Psoas muscle (tissue), 8 donors: ENCODE data around the gene RAPGEF4. TPM values are rescaled to one million over a fixed set of nuclear protein-coding genes. Genes with fewer than 3 reads are reported as not detected.

Source experiments
- ATAC-seq, 4 donors: fragments of 200-7000 bp; cut with Tn5 transposase; one replicate each; pipeline ENCODE4 v1.9.1; 2020; ENCODE audit warnings: moderate library complexity in 3 of 4, mild to moderate bottlenecking in 2 of 4
- DNase-seq, 2 donors: peaks; one replicate each; pipeline ENCODE4 v3.0.0-alpha.2; 2020
- H3K27ac ChIP-seq: fragments of 200-600 bp; one replicate; pipeline ENCODE4 v1.8.0; 2022
- H3K27me3 ChIP-seq, 3 donors: fragments of 200-600 bp in 1 of 3; one replicate each; pipeline versions ENCODE4 v1.6.1 to v1.8.0; 2013 to 2022; ENCODE audit warnings: low read length in 2 of 3, mild to moderate bottlenecking in 2 of 3, moderate library complexity in 1 of 3; ENCODE audit not compliant: insufficient read depth in 3 of 3
- H3K36me3 ChIP-seq, 2 donors: fragments of 200-600 bp in 1 of 2; one replicate each; pipeline versions ENCODE4 v1.6.1 to v1.8.0; 2013 to 2022; ENCODE audit warnings: low read depth in 1 of 2, mild to moderate bottlenecking in 1 of 2, moderate library complexity in 1 of 2; ENCODE audit not compliant: insufficient read depth in 1 of 2
- H3K4me1 ChIP-seq: fragments of 200-600 bp; one replicate; pipeline ENCODE4 v1.8.0; 2022
- H3K4me3 ChIP-seq: fragments of 200-600 bp; one replicate; pipeline ENCODE4 v1.8.0; 2022; ENCODE audit warnings: mild to moderate bottlenecking
- H3K9me3 ChIP-seq: fragments of 200-600 bp; one replicate; pipeline ENCODE4 v1.8.0; 2022
- WGBS, 3 donors: extraction: QIAGEN DNeasy Blood & Tissue Kit; methylation state at CpG; one replicate each; pipeline versions ENCODE4 v1.1.6 to v1.1.7; 2013; 5-methylcytosine and 5-hydroxymethylcytosine counted together
- intact Hi-C, 2 donors: fragments of 100-400 bp; cut with DNase I; formaldehyde crosslinking; loops; one replicate each; pipeline versions ENCODE4 v1.11.0 to v1.14.2; 2022
- polyA plus RNA-seq, 3 donors: library from polyadenylated mRNA; stranded (reverse); fragments of 200-250 nt; gene quantifications; one replicate each; pipeline ENCODE4 v1.2.3, GENCODE V29; 2013
- total RNA-seq, 4 donors: library from RNA; stranded (reverse); fragmentation: NEBNext Ultra II Directional in 2 of 4; extraction: Animal tissue kit (Norgen Biotek cat#: 25700) in 2 of 4; gene quantifications; one replicate each; pipeline versions ENCODE4 v1.2.1 to v1.2.4, GENCODE V29; 2021 to 2023
- TF ChIP-seq, protein P1 (sequence below): fragments of 200-600 bp; IDR thresholded peaks from one replicate; pipeline ENCODE4 v1.8.0; 2022; ENCODE audit warnings: antibody characterized with exemption
- donor health status: healthy with polysubstance abuse.
- donor health status: DM: no; HTN: no; CAD: no; lungs with moderate emphysema.
- donor health status: Bipolar disorder and iron deficiency.
- donor health status: healthy.
- donor health status: DM: yes; HTN: yes; CAD: no.
- donor health status: DM: no; HTN: no; CAD: no.
- donor health status: DM: no; HTN: no; CAD: no.
- donor health status: DM: yes; HTN: yes; CAD: no.

RAPGEF4 gene
- total and polyA plus RNA-seq, 7 donors, result 0.61 to 2.0 (median 0.92) TPM

GRCh38 chr2:172848519-172848918 is 112.9 kb downstream of the RAPGEF4 start:
- no peaks in the 10 kb centered on the region for H3K36me3 ChIP-seq
- H3K4me3 ChIP-seq, result no peak overlapping the region
- no peaks in the 10 kb centered on the region for H3K9me3 ChIP-seq
- TF ChIP-seq, protein P1, sequence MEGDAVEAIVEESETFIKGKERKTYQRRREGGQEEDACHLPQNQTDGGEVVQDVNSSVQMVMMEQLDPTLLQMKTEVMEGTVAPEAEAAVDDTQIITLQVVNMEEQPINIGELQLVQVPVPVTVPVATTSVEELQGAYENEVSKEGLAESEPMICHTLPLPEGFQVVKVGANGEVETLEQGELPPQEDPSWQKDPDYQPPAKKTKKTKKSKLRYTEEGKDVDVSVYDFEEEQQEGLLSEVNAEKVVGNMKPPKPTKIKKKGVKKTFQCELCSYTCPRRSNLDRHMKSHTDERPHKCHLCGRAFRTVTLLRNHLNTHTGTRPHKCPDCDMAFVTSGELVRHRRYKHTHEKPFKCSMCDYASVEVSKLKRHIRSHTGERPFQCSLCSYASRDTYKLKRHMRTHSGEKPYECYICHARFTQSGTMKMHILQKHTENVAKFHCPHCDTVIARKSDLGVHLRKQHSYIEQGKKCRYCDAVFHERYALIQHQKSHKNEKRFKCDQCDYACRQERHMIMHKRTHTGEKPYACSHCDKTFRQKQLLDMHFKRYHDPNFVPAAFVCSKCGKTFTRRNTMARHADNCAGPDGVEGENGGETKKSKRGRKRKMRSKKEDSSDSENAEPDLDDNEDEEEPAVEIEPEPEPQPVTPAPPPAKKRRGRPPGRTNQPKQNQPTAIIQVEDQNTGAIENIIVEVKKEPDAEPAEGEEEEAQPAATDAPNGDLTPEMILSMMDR, result no peak
- intact Hi-C loops, result no loop called here
- no peaks in the 10 kb centered on the region for H3K27me3 ChIP-seq
- no peak overlapping the region for H3K27ac ChIP-seq
- no peaks in the 10 kb centered on the region for H3K4me1 ChIP-seq
- no peak for DNase-seq
- WGBS, 3 donors, result 65 to 76% (median 74%) methylated on average over 2 of the region's 2 CpGs
- no peak for ATAC-seq

- Histone ChIP-seq H3K27me3 (no peaks in the 10 kb centered on the region), H3K27ac (no peak overlapping the region), H3K36me3 (no peaks in the 10 kb centered on the region), H3K4me1 (no peaks in the 10 kb centered on the region), H3K9me3 (no peaks in the 10 kb centered on the region), H3K4me3 (no peak overlapping the region)
- 69 to 76% (median 71%) methylated on average over 4 of the region's 4 CpGs for WGBS, 3 donors
- ATAC-seq, result no peak
- no peak for DNase-seq
- TF ChIP-seq, protein P1, result no peak
- intact Hi-C loops, result no loop called here
Observed at GRCh38 chr2:172849519-172850217, 114.0 kb downstream of the RAPGEF4 start.

GRCh38 chr2:172855588-172855987 is 119.9 kb downstream of the RAPGEF4 start:
- Histone ChIP-seq H3K36me3 (no peaks in the 10 kb centered on the region), H3K9me3 (no peaks in the 10 kb centered on the region), H3K27me3 (no peaks in the 10 kb centered on the region), H3K27ac (no peak overlapping the region), H3K4me1 (no peaks in the 10 kb centered on the region), H3K4me3 (no peak overlapping the region)
- no peak for ATAC-seq
- intact Hi-C loops, result no loop called here
- DNase-seq, result no peak
- TF ChIP-seq, protein P1, result no peak

- intact Hi-C loops, result no loop called here
- ATAC-seq (no peak), DNase-seq (no peak)
- peaks cover 0 to 3% (median 0%) of the 10 kb centered on the region in 3 donors for H3K27me3 ChIP-seq
- H3K36me3 ChIP-seq, result no peaks in the 10 kb centered on the region
- peaks cover 3% of the 10 kb centered on the region for H3K4me1 ChIP-seq
- H3K27ac ChIP-seq, result no peak overlapping the region
- 96 to 100% (median 96%) methylated on average over 2 of the region's 2 CpGs for WGBS, 3 donors
- TF ChIP-seq, protein P1, result no peak
- H3K4me3 ChIP-seq, result no peak overlapping the region
- H3K9me3 ChIP-seq, result no peaks in the 10 kb centered on the region
Observed at GRCh38 chr2:172856606-172857005, 121.0 kb downstream of the RAPGEF4 start.

- TF ChIP-seq, protein P1, result no peak
- Histone ChIP-seq H3K27ac (no peak overlapping the region), H3K9me3 (no peaks in the 10 kb centered on the region), H3K27me3 (peaks cover 0 to 3% (median 0%) of the 10 kb centered on the region in 3 donors), H3K36me3 (no peaks in the 10 kb centered on the region), H3K4me1 (peaks cover 4% of the 10 kb centered on the region), H3K4me3 (no peak overlapping the region)
- no peak for ATAC-seq
- 78 to 90% (median 83%) methylated on average over 1 of the region's 1 CpG for WGBS, 3 donors
- intact Hi-C loops, result no loop called here
- DNase-seq, result no peak
Observed at GRCh38 chr2:172858473-172858745, 122.8 kb downstream of the RAPGEF4 start.
